HEK293T (cell line): ENCODE results near the gene APOO.
"Not testable (repeated sequence)": the region's sequence is repeated elsewhere in the genome, so short reads cannot be mapped to it uniquely, and the experiment has no call there.

ENCODE experiments used
- CTCF ChIA-PET: fragments of 350-600 bp; formaldehyde crosslinking; extraction: SDS; loops from one replicate; lab custom pipeline; 2021; ENCODE audit warnings: antibody characterized with exemption, inconsistent platforms; lab: Yijun Ruan, JAX
- POLR2A ChIA-PET: fragments of 350-600 bp; formaldehyde crosslinking; extraction: SDS; loops from one replicate; lab custom pipeline; 2020; ENCODE audit warnings: antibody characterized with exemption, inconsistent platforms; lab: Yijun Ruan, JAX
- DNase-seq: peaks from one replicate; pipeline ENCODE4 v3.0.0; 2012; ENCODE audit warnings: mixed read lengths; ENCODE audit errors: extremely low spot score
- ARNT ChIP-seq: fragments of 450-650 bp; IDR thresholded peaks from 2 replicates; pipeline ENCODE4 v1.6.1; 2017; ENCODE audit warnings: mild to moderate bottlenecking
- BHLHE40 ChIP-seq: fragments of 450-650 bp; IDR thresholded peaks from 2 replicates; pipeline ENCODE4 v1.6.1; 2016; ENCODE audit warnings: mild to moderate bottlenecking, moderate library complexity, borderline replicate concordance
- CTBP1 ChIP-seq: fragments of 450-650 bp; IDR thresholded peaks from 2 replicates; pipeline ENCODE4 v1.6.1; 2016; ENCODE audit warnings: borderline replicate concordance
- ELF4 ChIP-seq: fragments of 450-650 bp; IDR thresholded peaks from 2 replicates; pipeline ENCODE4 v1.6.1; 2017; ENCODE audit warnings: antibody characterized with exemption
- FOXA1 ChIP-seq: fragments of 450-650 bp; IDR thresholded peaks from 2 replicates; pipeline ENCODE4 v1.6.1; 2016; ENCODE audit warnings: mild to moderate bottlenecking
- FOXK2 ChIP-seq: fragments of 450-650 bp; IDR thresholded peaks from 2 replicates; pipeline ENCODE4 v1.6.1; 2016; ENCODE audit warnings: mild to moderate bottlenecking
- FOXM1 ChIP-seq: fragments of 450-650 bp; IDR thresholded peaks from 2 replicates; pipeline ENCODE4 v1.6.1; 2017; ENCODE audit warnings: mild to moderate bottlenecking, borderline replicate concordance
- HDGF ChIP-seq: fragments of 450-650 bp; IDR thresholded peaks from 2 replicates; pipeline ENCODE4 v1.6.1; 2017; ENCODE audit warnings: antibody characterized with exemption, borderline replicate concordance
- L3MBTL2 ChIP-seq: fragments of 450-650 bp; conservative IDR thresholded peaks from 2 replicates; pipeline ENCODE4 v1.6.1; 2016; ENCODE audit warnings: mild to moderate bottlenecking
- LEF1 ChIP-seq: fragments of 450-650 bp; IDR thresholded peaks from 2 replicates; pipeline ENCODE4 v1.6.1; 2017; ENCODE audit warnings: mild to moderate bottlenecking, borderline replicate concordance
- NFRKB ChIP-seq: fragments of 450-650 bp; IDR thresholded peaks from 2 replicates; pipeline ENCODE4 v1.6.1; 2016; ENCODE audit warnings: mild to moderate bottlenecking, moderate library complexity
- SP1 ChIP-seq: fragments of 450-650 bp; IDR thresholded peaks from 2 replicates; pipeline ENCODE4 v1.6.1; 2017
- SUZ12 ChIP-seq: fragments of 450-650 bp; IDR thresholded peaks from 2 replicates; pipeline ENCODE4 v1.6.1; 2016; ENCODE audit warnings: mild to moderate bottlenecking
- TARDBP ChIP-seq: fragments of 450-650 bp; IDR thresholded peaks from 2 replicates; pipeline ENCODE4 v1.6.1; 2016
- ZNF384 ChIP-seq: fragments of 450-650 bp; IDR thresholded peaks from 2 replicates; pipeline ENCODE4 v1.6.1; 2016
- TF ChIP-seq, protein P1 (sequence below): fragments of 450-650 bp; IDR thresholded peaks from 2 replicates; pipeline ENCODE4 v1.6.1; 2016

The APOO gene

DNA sequence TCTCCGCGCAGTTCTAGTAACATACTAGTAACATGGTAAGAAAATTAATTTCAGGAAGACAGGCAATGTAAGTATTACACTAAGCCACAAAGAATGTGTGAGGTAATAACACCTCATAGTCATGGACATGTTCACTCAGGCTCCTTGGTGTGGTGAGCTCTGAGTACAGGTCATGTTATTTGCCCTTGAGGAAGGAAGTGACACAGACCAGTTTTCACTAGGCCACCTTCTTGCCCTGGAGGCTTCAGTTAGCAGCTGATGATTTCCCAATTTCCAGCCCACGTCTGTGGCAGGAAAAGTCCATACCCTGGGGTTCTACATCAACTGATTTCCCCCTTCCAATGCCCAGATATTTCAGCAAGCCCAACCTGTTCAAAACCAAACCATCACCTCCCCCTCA, 6.7 kb downstream of the APOO start:
- POLR2A ChIA-PET, result interaction anchor here (0.8 to 3.3 kb wide), 9 partner anchors 12 to 158 kb away, joined by 3 to 54 read pairs (median 3); partner anchors contain the start of genes ACOT9 and SAT1

DNA sequence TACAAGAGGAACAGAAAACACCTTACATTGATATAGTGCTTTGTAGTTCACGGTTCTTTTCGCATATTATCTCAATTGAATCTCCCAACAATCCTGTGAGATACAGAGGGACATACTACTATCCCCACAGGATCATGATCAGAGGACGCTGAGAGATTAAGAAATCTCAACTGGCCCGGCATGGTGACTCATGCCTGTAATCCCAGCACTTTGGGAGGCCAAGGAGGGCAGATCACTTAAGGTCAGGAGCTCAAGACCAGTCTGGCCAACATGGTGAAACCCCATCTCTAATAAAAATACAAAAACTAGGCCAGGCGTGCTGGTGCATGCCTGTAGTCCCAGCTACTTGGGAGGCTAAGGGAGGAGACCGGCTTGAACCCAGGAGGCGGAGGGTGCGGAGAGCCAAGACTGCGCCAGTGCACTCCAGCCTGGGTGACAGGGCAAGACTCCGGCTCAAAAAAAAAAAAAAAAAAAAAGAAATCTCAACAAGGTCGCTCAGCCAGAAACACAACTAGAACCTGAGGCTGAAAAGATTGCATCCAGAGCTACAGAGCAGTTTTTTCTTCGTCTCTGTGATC, 7.4 kb downstream of the APOO start:
- POLR2A ChIA-PET, result interaction anchor here (0.7 to 3.3 kb wide), 6 partner anchors 68 to 119 kb away, joined by 3 to 54 read pairs (median 3); partner anchors contain the start of gene SAT1
- CTCF ChIA-PET, result interaction anchor here (1.1 to 2.6 kb wide), 5 partner anchors 12 to 189 kb away, joined by 3 to 26 read pairs (median 8); partner anchors contain the start of genes ACOT9 and SAT1
- no peak for TF ChIP-seq HDGF
- TF ChIP-seq ZNF384, result peak; percentile 73
- no peak for DNase-seq

More for the DNA sequence above, 6.7 kb downstream of the APOO start:
- TF ChIP-seq FOXK2, result no peak
- no peak for TF ChIP-seq L3MBTL2
- TF ChIP-seq, protein P1, sequence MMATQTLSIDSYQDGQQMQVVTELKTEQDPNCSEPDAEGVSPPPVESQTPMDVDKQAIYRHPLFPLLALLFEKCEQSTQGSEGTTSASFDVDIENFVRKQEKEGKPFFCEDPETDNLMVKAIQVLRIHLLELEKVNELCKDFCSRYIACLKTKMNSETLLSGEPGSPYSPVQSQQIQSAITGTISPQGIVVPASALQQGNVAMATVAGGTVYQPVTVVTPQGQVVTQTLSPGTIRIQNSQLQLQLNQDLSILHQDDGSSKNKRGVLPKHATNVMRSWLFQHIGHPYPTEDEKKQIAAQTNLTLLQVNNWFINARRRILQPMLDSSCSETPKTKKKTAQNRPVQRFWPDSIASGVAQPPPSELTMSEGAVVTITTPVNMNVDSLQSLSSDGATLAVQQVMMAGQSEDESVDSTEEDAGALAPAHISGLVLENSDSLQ, result no peak
- TF ChIP-seq FOXA1, result no peak
- TF ChIP-seq NFRKB, result no peak
- no peak for TF ChIP-seq TARDBP
- no peak for TF ChIP-seq SP1
- no peak for TF ChIP-seq ARNT
- no peak for TF ChIP-seq ZNF384
- TF ChIP-seq SUZ12, result no peak
- TF ChIP-seq BHLHE40, result no peak
- TF ChIP-seq FOXM1, result no peak
- no peak for TF ChIP-seq ELF4
- no peak for TF ChIP-seq CTBP1
- no peak for TF ChIP-seq HDGF
- no peak for TF ChIP-seq LEF1
- no peak for DNase-seq
- CTCF ChIA-PET, result interaction anchor here (0.8 to 2.6 kb wide), 17 partner anchors 12 to 1916 kb away, joined by 3 to 26 read pairs (median 6); partner anchors contain the start of genes ACOT9, EIF2S3 and SAT1

DNA sequence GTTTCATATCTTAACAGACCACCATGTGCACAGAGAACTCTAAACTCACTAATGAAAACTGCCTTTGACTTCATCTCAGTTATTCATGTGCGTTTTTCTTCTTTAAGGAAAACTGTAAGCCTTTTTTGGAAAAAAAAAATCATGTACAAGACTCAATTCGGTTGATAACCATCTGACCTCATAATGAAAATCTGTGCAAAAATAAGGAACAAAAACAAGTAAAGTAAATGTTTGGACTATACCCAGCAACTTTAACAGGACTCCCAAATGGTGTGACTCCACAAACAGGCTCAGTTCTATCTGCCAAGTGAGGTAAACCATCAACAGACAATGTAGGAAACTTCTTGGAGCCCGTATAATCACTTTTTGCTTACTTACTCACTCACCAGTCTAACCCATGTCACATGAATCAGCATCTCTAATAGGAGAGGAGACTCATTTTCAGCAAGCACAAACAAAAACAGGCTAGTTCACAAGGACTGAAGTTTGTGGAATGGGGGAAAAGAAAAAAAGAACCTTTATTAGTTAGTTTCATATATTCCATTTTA, 9.3 kb downstream of the APOO start:
- POLR2A ChIA-PET, result interaction anchor here (1.0 to 1.2 kb wide), 4 partner anchors 15 to 142 kb away, joined by 3 to 6 read pairs (median 4); partner anchors contain the start of gene SAT1
- TF ChIP-seq FOXM1, result no peak
- no peak for TF ChIP-seq ARNT
- TF ChIP-seq HDGF, result no peak
- no peak for TF ChIP-seq TARDBP
- CTCF ChIA-PET, result interaction anchor here (1.0 to 1.2 kb wide), 2 partner anchors 17 to 207 kb away, joined by 3 read pairs; no protein-coding TSS in a partner anchor
- DNase-seq, result no peak

DNA sequence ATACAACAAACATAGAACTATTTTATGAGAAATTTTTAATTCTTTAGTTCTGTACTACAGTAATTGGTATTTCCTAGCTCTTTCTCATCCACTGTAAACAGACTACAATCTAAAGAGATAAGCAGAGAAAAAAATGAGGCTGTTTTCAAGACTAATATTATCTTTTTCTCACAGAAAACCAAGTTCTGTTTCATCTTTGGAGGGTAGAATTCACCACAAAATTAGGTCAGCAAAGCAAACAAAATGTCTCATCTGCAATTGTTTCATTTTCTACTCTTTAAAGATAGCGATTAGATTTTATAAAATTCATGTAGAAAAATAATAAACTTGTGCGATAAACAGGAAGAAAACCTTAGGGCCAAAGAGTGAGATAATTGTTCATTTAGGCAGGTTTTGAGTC, 10.8 kb downstream of the APOO start:
- TF ChIP-seq, protein P1, result no peak
- no peak for TF ChIP-seq NFRKB
- TF ChIP-seq FOXK2, result no peak
- no peak for TF ChIP-seq L3MBTL2
- TF ChIP-seq ZNF384, result no peak
- no peak for TF ChIP-seq BHLHE40
- no peak for TF ChIP-seq HDGF
- TF ChIP-seq ARNT, result no peak
- TF ChIP-seq FOXM1, result no peak
- TF ChIP-seq SP1, result no peak
- no peak for TF ChIP-seq TARDBP
- TF ChIP-seq ELF4, result no peak
- TF ChIP-seq FOXA1, result no peak
- TF ChIP-seq SUZ12, result no peak
- TF ChIP-seq LEF1, result no peak
- no peak for TF ChIP-seq CTBP1
- ChIA-PET POLR2A (interaction anchor here (1.0 to 1.6 kb wide), 3 partner anchors 103 to 140 kb away, joined by 3 to 4 read pairs (median 4); partner anchors contain the start of gene SAT1), CTCF (interaction anchor here (1.0 kb wide), 1 partner anchor 115 kb away, joined by 3 read pairs; no protein-coding TSS in a partner anchor)
- DNase-seq, result no peak

DNA sequence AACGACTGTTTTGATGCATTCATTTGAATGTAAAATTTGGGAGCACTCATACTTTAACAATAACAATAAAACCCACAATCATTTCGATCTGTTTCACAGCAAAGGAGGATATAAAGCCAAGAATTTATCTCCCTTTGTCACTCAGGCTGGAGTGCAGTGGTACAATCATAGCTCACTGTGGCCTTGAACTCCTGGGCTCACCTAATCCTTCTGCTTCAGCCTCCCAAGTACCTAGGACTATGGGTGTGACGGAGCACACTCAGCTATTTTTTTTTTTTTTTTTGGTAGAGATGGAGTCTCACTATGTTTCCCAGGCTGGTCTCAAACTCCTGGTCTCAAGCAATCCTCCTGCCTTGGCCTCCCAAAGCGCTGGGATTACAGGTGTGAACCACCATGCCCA, 11.2 kb downstream of the APOO start:
- ChIA-PET CTCF (interaction anchor here (0.7 kb wide), 1 partner anchor 201 kb away, joined by 5 read pairs; no protein-coding TSS in a partner anchor), POLR2A (interaction anchor here (1.0 to 1.6 kb wide), 2 partner anchors 103 to 114 kb away, joined by 4 read pairs; partner anchors contain the start of gene SAT1)
- not testable (repeated sequence) for DNase-seq

DNA sequence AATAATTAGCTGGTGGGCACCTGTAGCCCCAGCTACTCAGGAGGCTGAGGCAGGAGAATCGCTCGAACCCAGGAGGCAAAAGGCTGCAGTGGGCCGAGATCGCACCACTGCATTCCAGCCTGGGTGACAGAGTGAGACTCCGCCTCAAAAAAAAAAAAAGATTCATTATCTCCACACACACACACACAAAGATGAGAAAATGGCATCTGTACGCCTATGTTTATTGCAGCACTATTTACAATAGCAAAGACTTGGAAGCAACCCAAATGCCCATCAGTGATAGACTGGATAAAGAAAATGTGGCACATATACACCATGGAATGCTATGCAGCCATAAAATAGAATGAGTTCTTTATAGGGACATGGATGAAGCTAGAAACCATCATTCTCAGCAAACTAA, 12.7 kb downstream of the APOO start:
- CTCF ChIA-PET, DNase-seq: not testable (repeated sequence)
- POLR2A ChIA-PET, result interaction anchor here (0.6 kb wide), 1 partner anchor 125 kb away, joined by 3 read pairs; no protein-coding TSS in a partner anchor

DNA sequence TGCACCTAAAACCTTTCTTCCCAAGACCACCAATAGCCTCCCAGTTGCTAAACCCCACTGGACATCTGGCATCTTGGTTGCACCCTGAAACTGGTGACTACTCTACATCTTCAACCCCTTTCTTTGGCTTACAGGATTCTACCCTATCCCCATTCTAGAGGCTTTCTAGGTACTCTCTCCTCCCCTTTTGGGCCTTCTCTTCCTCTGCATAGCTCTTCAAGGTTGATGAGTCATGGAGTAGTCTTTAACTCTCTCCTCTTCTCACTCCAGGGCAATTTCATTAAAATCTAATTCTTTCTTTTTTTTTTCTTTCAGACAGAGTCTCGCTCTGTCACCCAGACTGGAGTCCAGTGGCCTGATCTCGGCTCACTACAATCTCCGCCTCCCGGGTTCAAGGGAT, 16.8 kb downstream of the APOO start:
- no peak for DNase-seq
- ChIA-PET CTCF (interaction anchor here (0.5 kb wide), 1 partner anchor 80 kb away, joined by 3 read pairs; no protein-coding TSS in a partner anchor), POLR2A (interaction anchor here (0.9 kb wide), 1 partner anchor 108 kb away, joined by 3 read pairs; the partner anchor contains the start of gene SAT1)
- TF ChIP-seq FOXA1 (no peak), ELF4 (no peak), BHLHE40 (no peak), SUZ12 (no peak), TARDBP (no peak)
- TF ChIP-seq, protein P1, result no peak
